KMS-11 (cell line): ENCODE results near the gene KLF13.

Source experiments
- H2AFZ ChIP-seq: fragments of 200-600 bp; sonication (generic); 2 replicates; pipeline ENCODE4 v1.6.1; 2016; ENCODE audit warnings: antibody characterized with exemption, mixed run types, low read depth
- H3K27ac ChIP-seq: fragments of 200-600 bp; sonication (generic); 2 replicates; pipeline ENCODE4 v1.6.1; 2016; ENCODE audit warnings: mild to moderate bottlenecking, mixed run types
- H3K27me3 ChIP-seq: fragments of 200-600 bp; sonication (generic); 2 replicates; pipeline ENCODE4 v1.6.1; 2017; ENCODE audit warnings: mild to moderate bottlenecking, low read depth, mixed run types, moderate library complexity; ENCODE audit not compliant: insufficient read depth
- H3K36me3 ChIP-seq: fragments of 200-600 bp; sonication (generic); 2 replicates; pipeline ENCODE4 v1.6.1; 2017; ENCODE audit warnings: mild to moderate bottlenecking, mixed run types; ENCODE audit not compliant: insufficient read depth
- H3K4me1 ChIP-seq: fragments of 200-600 bp; sonication (generic); 2 replicates; pipeline ENCODE4 v1.6.1; 2016; ENCODE audit warnings: mild to moderate bottlenecking, low read depth, mixed run types; ENCODE audit not compliant: poor library complexity, severe bottlenecking
- H3K4me2 ChIP-seq: fragments of 200-600 bp; sonication (generic); 2 replicates; pipeline ENCODE4 v1.7.0; 2016; ENCODE audit warnings: mild to moderate bottlenecking, mixed run types
- H3K4me3 ChIP-seq: fragments of 200-600 bp; sonication (generic); IDR thresholded peaks from 2 replicates; pipeline ENCODE4 v1.6.1; 2017; ENCODE audit warnings: low read depth, low read length, mixed read lengths; ENCODE audit not compliant: insufficient read depth
- H3K79me2 ChIP-seq: fragments of 200-600 bp; sonication (generic); 2 replicates; pipeline ENCODE4 v1.6.1; 2016; ENCODE audit warnings: low read depth, mixed run types; ENCODE audit not compliant: insufficient read depth
- H3K9ac ChIP-seq: fragments of 200-600 bp; sonication (generic); 2 replicates; pipeline ENCODE4 v1.6.1; 2016; ENCODE audit warnings: mild to moderate bottlenecking, mixed run types
- H4K20me1 ChIP-seq: fragments of 200-600 bp; sonication (generic); 2 replicates; pipeline ENCODE4 v1.6.1; 2016; ENCODE audit warnings: mild to moderate bottlenecking, mixed run types; ENCODE audit not compliant: insufficient read depth
- TF ChIP-seq, protein P1 (sequence below): fragments of 200-600 bp; sonication (generic); conservative IDR thresholded peaks from 2 replicates; pipeline ENCODE4 v1.6.1; 2017; ENCODE audit warnings: low read depth, mild to moderate bottlenecking, antibody characterized with exemption, low read length, moderate library complexity, mixed read lengths

Gene KLF13

DNA sequence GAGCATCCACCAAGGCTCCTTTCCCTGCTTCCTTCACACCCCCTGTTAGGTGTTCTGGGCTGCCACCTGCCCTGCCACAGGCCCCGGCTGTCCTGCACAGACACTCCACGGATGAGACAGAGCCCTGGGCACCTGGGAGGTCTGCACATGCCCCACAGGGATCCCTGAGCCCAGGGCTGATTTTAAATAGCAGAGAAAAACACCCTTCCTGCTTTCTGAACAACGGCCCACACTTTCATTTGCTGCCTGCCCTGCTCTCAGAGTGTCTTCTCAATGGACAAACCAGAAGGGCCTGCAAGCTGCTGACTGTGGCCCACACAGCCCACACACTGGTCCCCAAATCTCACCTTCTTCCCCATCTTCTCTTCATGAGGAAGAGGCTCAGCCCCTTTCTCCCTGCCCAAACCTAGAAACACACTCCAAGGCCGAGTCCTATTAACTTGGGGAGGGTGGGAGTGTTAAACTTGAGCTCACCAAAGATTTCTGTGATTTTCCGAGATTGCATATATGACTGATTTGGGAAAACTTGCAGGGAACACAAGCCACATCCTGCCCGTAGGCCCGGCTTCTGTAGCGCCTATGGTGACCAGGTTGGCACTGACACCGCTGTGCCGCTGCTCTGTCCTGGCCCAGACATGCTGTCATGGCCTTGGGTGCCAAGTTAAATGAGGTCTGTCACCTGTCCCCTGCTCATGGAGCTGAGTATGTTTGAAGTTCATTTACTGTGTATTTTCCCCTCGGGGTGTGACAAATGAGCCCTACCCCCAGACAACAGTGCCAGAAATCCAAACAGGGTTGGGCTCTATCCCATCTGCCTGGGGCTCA, 47.2 kb upstream of the KLF13 start:
- Histone ChIP-seq H3K4me3 (no peak overlapping the region), H3K27ac (no peak overlapping the region), H3K4me1 (no peaks in the 10 kb centered on the region), H4K20me1 (no peaks in the 10 kb centered on the region), H3K9ac (no peak overlapping the region), H3K36me3 (no peaks in the 10 kb centered on the region), H3K4me2 (no peak overlapping the region), H3K27me3 (no peaks in the 10 kb centered on the region), H3K79me2 (no peaks in the 10 kb centered on the region), H2AFZ (no peak overlapping the region)
- TF ChIP-seq, protein P1, sequence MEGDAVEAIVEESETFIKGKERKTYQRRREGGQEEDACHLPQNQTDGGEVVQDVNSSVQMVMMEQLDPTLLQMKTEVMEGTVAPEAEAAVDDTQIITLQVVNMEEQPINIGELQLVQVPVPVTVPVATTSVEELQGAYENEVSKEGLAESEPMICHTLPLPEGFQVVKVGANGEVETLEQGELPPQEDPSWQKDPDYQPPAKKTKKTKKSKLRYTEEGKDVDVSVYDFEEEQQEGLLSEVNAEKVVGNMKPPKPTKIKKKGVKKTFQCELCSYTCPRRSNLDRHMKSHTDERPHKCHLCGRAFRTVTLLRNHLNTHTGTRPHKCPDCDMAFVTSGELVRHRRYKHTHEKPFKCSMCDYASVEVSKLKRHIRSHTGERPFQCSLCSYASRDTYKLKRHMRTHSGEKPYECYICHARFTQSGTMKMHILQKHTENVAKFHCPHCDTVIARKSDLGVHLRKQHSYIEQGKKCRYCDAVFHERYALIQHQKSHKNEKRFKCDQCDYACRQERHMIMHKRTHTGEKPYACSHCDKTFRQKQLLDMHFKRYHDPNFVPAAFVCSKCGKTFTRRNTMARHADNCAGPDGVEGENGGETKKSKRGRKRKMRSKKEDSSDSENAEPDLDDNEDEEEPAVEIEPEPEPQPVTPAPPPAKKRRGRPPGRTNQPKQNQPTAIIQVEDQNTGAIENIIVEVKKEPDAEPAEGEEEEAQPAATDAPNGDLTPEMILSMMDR, result no peak

DNA sequence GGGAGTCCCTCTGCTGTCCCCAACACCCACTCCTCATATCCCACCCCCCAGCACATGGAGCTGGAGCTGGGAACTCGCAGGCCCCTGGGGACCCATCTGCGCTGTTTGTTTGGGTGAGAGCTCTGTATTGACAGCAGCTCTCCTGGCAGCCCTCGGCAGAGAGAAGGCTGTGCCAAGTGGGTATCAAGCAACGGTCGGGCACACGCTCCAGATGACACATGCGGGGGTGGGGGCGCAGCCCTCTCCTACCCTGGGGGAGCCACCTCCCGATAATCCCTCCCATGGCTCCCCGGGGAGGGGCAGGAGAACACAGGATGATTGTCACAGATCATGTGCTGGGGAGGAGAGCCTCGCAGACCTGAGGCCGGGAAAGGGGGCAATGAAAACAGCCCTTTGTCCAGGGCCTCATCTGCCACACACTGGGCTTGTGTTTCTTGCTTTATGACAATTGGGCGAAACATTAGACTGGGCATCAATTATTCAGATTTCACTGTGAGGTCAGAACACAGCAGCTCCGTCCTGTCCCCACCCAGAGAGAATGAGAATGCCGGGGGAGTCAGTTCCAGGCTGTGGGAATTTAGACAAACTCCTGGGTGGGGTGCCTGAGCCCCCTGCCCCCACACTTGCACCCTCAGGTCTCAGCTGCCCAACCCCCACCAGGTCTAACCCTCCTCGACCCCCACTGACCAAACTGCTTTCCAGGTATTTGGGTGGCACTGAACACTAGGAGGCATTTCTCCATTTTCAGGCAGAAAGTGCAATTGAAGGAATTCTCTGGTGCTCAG, 46.4 kb upstream of the KLF13 start:
- TF ChIP-seq, protein P1, result no peak
- no peaks in the 10 kb centered on the region for H4K20me1 ChIP-seq
- no peaks in the 10 kb centered on the region for H3K79me2 ChIP-seq
- H3K4me2 ChIP-seq, result no peak overlapping the region
- no peak overlapping the region for H3K9ac ChIP-seq
- H3K27ac ChIP-seq, result no peak overlapping the region
- H3K4me3 ChIP-seq, result no peak overlapping the region
- H2AFZ ChIP-seq, result no peak overlapping the region
- no peaks in the 10 kb centered on the region for H3K36me3 ChIP-seq
- peaks cover 1% of the 10 kb centered on the region for H3K4me1 ChIP-seq
- no peaks in the 10 kb centered on the region for H3K27me3 ChIP-seq

DNA sequence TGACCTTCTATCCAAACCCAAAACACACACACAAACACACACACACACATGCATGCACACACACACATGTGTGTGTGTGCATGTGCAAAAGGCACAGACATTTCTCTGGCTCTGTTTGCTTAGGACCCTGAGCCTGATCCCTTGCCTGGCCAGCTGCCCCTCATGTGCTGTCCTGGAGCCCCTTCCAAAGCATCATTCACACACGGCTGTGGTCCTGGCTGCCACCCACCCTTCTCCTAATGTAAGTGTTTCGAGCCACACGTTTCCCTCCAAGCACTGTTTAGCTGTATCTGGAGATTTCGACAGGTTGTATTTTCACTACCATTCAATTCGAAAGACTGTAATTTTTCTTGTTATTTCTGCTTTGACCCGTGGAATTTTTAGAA, 45.8 kb upstream of the KLF13 start:
- TF ChIP-seq, protein P1, result no peak
- Histone ChIP-seq H4K20me1 (no peaks in the 10 kb centered on the region), H3K36me3 (no peaks in the 10 kb centered on the region), H3K4me1 (peaks cover 7% of the 10 kb centered on the region), H2AFZ (no peak overlapping the region), H3K4me2 (no peak overlapping the region), H3K27me3 (no peaks in the 10 kb centered on the region), H3K27ac (no peak overlapping the region), H3K79me2 (no peaks in the 10 kb centered on the region), H3K9ac (no peak overlapping the region), H3K4me3 (no peak overlapping the region)

DNA sequence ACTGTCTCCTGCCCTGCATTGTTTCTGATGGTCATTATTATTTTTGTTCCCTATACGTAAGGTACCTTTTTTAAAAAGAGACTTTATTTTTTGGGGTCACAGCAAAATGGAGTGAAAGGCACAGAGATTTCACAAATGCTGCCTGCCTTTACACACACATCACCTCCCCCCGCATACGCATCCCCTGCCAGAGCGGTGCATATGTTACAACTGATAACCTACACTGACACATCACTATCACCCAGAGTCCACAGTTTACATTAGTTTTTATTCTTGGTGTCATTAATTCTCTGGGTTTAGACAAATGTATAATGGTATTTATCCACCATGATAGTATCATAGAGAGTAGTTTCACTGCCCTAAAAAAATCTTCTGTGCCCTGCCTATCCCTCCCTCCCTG, 43.6 kb upstream of the KLF13 start:
- Histone ChIP-seq H3K4me3 (no peak overlapping the region), H3K9ac (no peak overlapping the region), H4K20me1 (no peaks in the 10 kb centered on the region), H3K27ac (no peak overlapping the region), H3K27me3 (no peaks in the 10 kb centered on the region), H2AFZ (no peak overlapping the region), H3K4me2 (no peak overlapping the region), H3K79me2 (no peaks in the 10 kb centered on the region), H3K4me1 (peaks cover 19% of the 10 kb centered on the region), H3K36me3 (no peaks in the 10 kb centered on the region)
- TF ChIP-seq, protein P1, result no peak
